Adipocyte (in vitro differentiated cells): ENCODE data around the gene PGGHG.

Experiments
- DNase-seq: peaks from one replicate; pipeline ENCODE4 v3.0.0-alpha.2; 2015; ENCODE audit warnings: low read depth
- H3K27me3 ChIP-seq: replicated peaks from 2 replicates; pipeline ENCODE4 v1.7.0; 2013; ENCODE audit warnings: mild to moderate bottlenecking, low read length, moderate library complexity; ENCODE audit not compliant: control insufficient read depth, insufficient read depth
- H3K36me3 ChIP-seq: 2 replicates; pipeline ENCODE4 v1.7.0; 2013; ENCODE audit warnings: low read length, mild to moderate bottlenecking, moderate library complexity; ENCODE audit not compliant: control insufficient read depth, insufficient read depth, severe bottlenecking
- H3K4me1 ChIP-seq: 2 replicates; pipeline ENCODE4 v1.7.0; 2013; ENCODE audit warnings: mild to moderate bottlenecking, low read length, moderate library complexity; ENCODE audit not compliant: control insufficient read depth, insufficient read depth
- H3K4me3 ChIP-seq: 2 replicates; pipeline ENCODE4 v1.7.0; 2013; ENCODE audit warnings: mild to moderate bottlenecking, low read length, moderate library complexity
- H3K9ac ChIP-seq: 2 replicates; pipeline ENCODE4 v1.7.0; 2013; ENCODE audit warnings: mild to moderate bottlenecking, low read length, moderate library complexity
- H3K9me3 ChIP-seq: 2 replicates; pipeline ENCODE4 v1.7.0; 2013; ENCODE audit warnings: mild to moderate bottlenecking, low read length, moderate library complexity; ENCODE audit not compliant: control insufficient read depth

Gene PGGHG

DNA sequence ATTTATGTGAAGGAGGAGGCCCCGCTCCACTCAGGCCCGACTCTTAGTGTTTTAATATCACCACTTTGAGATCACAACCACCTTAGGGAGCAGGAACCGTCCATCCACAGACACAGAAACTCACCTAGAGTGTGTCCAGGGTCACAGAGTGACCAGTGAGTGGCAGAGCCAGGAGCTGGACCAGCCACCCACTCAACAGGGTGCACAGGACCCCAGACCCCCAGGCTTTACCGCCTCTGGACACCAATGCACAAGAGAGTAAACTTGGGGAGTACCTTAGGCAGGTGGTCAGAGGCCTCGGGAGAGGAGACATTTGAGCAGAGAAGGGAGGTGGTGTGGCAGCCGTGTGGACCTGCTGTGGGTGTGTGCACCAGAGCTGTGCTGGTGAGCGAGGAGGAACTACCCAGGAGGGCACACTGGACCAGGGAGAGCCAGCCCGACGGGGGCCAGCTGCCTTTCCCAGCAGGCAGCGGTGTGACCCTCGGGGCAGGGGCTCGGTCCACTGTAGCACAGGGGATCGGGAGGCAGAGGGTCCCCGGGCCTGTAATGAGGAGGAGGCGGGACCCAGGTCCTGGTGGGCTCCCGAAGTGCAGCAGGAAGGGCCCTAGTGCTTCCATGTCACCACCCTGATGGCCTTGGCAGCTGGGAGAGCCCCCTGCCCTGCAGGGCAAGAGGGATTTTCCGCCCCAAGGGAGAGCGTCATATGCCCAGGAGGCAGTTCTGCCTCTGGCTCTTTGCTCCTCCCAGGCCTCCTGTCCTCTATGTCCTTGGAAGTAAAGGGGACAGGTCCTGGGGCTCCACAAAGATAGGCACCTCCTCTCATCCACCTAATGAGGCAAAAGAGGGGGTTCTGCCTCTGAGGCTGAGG, 18.2 kb upstream of the PGGHG start:
- Histone ChIP-seq H3K9me3 (peaks cover 8% of the 10 kb centered on the region), H3K27me3 (peaks cover 45% of the 10 kb centered on the region), H3K4me1 (peaks cover 8% of the 10 kb centered on the region), H3K4me3 (no peak overlapping the region), H3K36me3 (no peaks in the 10 kb centered on the region), H3K9ac (no peak overlapping the region)
- no peak for DNase-seq

DNA sequence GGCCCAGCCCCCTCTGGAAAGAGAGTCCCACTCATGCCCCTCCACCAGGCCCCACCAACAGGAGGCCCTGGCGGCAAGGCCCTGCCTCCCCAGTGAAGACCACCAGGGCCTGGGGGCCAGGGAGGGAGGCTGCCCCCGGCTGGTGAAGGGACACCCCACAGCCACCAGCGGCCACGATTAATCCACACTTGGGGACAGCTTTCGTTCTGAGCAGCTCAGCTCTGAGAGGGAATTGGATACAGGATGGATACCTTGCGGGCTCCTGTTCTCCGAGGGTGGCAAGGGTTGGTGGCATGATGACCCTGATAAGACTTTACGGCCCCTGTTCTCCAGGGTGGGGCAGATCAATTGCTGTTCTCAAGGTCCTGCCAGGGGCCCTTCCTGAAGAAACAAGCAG, 17.6 kb upstream of the PGGHG start:
- H3K27me3 ChIP-seq: peaks cover 45% of the 10 kb centered on the region
- peaks cover 13% of the 10 kb centered on the region for H3K9me3 ChIP-seq
- DNase-seq: no peak
- H3K4me3 ChIP-seq: no peak overlapping the region
- peaks cover 8% of the 10 kb centered on the region for H3K4me1 ChIP-seq
- no peaks in the 10 kb centered on the region for H3K36me3 ChIP-seq
- H3K9ac ChIP-seq: no peak overlapping the region

DNA sequence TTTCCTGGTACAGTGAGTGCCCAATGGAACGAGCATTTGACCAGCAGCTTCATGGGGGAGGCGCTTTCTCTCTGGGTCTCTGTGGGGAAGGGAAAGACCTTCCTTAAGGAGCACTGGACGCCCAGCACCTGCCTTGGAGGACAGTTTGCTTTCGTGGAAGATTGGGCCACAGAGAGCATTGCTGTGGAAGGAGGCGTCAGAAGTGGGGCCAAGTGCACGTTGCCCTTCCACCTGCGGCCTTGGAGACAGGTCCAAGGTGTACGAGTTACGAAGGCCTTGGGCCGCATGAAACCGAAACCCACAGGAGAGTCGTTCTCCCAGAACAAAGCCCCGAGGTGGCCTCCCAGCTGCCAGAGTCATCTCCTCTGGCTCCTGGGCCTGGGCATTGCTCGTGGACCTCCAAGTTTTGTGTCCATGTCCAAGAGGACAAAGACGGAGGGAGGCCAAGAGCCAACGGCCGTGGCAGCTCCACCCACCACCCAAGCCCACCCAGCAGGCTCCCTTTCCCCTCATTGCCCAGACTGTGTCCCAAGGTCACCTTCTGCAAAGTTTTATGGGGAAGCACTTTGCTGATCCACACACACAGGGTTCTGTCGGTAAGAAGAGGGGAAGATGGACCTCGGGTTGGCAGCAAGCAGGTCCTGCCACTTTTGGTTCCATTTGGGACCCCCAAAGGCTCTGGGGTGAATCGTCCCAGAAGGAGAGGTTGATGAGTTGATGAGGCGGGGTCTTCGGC, 16.6 kb upstream of the PGGHG start:
- Histone ChIP-seq H3K4me1 (peaks cover 8% of the 10 kb centered on the region), H3K36me3 (no peaks in the 10 kb centered on the region), H3K9me3 (peaks cover 16% of the 10 kb centered on the region), H3K27me3 (peaks cover 45% of the 10 kb centered on the region), H3K9ac (no peak overlapping the region), H3K4me3 (no peak overlapping the region)
- DNase-seq: no peak

DNA sequence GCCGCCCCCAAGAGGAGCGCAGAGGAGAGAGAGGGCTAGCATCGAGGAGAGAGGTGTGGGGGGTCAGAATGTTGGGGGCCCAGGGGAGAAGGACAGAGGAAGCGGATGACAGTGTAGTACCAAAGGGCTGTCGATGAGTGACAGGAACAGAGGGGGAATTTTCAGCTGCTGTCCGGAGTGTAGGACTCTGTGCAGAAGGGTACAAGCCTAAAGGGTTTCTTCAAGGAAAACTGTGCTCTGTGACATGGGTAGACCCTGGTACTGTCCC, 16.1 kb upstream of the PGGHG start:
- Histone ChIP-seq H3K27me3 (peaks cover 49% of the 10 kb centered on the region), H3K9ac (no peak overlapping the region), H3K4me1 (peaks cover 8% of the 10 kb centered on the region), H3K9me3 (peaks cover 16% of the 10 kb centered on the region), H3K4me3 (no peak overlapping the region), H3K36me3 (no peaks in the 10 kb centered on the region)
- DNase-seq: no peak

DNA sequence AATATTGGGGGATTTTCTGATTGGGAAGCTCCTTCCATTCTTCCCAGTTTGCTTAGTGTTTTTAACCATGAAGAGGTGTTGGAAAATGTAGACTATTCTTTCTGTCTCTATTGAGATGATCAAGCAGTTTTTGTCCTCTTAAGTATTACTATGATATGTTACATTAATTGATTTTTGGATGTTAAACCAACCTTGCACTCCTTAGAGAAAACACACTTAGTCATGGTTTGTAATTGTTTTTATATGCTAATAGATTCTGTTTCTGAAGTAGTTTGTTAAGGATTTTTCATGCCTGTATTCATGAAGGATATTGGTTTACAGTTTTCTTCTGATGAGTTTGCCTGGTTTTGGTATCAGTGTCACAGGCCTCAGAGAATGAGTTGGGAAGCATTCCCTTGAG, 12.7 kb upstream of the PGGHG start:
- Histone ChIP-seq H3K4me1 (no peaks in the 10 kb centered on the region), H3K4me3 (no peak overlapping the region), H3K36me3 (no peaks in the 10 kb centered on the region), H3K9ac (no peak overlapping the region), H3K9me3 (peaks cover 16% of the 10 kb centered on the region), H3K27me3 (peaks cover 52% of the 10 kb centered on the region)
- no peak for DNase-seq

DNA sequence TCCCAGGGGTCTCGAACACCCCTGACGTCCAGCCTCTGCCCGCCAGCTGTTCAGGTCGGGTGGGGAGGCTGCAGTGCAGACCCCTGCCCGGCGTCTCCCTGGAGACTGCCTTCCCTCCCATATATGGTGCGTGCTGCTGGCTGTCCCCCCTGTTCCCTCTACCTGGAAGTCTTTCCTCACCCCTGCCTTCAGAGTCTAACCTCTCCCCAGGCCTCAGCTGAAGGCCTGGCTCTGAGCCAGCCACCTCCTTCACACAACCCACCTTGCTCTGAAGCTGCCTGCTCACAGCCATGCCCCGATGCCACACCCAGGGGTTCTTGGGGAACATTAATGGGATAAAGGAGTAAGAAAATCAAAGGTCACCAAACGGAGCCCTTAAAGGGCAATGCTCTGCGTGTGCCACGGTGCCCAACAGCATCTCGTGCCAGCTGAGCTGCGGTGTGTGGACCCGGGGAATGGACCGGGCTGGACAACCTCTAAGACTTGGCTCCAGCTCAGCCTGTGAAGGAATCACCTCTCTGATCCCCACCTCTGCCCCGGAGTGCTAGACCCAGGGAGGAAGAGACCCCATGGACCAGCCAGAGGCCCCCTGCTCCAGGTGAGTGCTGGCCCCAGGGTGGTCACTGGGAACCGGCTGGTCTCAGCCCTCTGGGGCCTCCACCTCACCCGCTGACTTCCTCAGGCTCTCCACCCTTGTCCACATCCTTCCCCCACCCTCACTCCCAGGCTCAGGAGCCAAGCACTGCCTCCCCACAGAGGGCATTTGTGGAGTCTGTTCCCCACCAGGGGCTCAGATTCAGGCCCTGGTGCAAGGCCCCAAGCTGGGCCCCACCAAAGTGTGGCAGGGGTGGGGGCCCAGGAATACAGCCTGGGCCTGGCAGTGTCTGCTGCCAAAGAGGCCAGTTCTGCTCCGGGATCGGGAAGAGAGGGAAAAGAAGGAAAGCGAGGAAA, 10.7 kb upstream of the PGGHG start, which contains the start of gene NLRP6:
TSS of gene NLRP6 (plus strand) at position 407 of the 951 bp plus-strand sequence. CDS start at position 570, 163 bp downstream.
- no peak within 1 kb of the TSS for H3K9ac ChIP-seq
- H3K36me3 ChIP-seq: no peaks in the 10 kb centered on the region
- no peaks in the 10 kb centered on the region for H3K4me1 ChIP-seq
- H3K27me3 ChIP-seq: peaks cover 49% of the 10 kb centered on the region
- DNase-seq: no peak
- H3K4me3 ChIP-seq: no peak within 1 kb of the TSS
- H3K9me3 ChIP-seq: peaks cover 16% of the 10 kb centered on the region

DNA sequence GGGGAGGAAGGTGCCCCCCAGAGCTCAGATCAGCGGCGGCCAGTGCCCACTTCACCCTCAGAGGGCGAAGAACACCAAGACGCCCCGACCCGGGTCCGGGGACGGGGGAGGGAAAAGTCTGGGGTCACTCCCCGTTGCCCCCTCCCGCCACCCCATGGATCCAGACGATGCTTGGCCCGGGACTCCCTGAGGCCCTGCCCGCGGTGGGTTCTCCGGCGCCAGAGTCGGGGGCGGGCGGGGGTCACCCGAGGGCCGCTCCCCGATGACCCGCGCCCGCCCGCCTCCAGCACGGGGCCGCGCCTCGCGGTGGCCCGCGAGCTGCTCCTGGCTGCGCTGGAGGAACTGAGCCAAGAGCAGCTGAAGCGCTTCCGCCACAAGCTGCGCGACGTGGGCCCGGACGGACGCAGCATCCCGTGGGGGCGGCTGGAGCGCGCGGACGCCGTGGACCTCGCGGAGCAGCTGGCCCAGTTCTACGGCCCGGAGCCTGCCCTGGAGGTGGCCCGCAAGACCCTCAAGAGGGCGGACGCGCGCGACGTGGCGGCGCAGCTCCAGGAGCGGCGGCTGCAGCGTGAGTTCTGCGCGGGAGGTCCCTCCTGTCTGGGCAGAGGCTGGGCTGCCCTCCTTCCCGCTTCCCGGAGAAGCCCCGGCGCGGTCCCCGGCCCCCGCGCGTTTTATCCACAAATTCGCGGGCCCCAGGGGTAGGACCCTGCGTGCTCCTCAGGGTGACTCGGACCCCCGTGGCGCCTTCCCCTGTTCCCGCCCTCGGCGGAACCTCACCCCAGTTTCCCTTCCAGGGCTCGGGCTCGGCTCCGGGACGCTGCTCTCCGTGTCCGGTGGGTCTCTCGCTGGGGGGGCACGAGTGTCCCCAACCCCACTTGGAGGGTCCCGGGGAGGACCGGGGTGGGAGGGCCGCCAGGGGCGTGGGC, 9.6 kb upstream of the PGGHG start:
- no peak overlapping the region for H3K9ac ChIP-seq
- H3K27me3 ChIP-seq: peaks cover 52% of the 10 kb centered on the region
- no peak overlapping the region for H3K4me3 ChIP-seq
- no peak for DNase-seq
- H3K9me3 ChIP-seq: peaks cover 16% of the 10 kb centered on the region
- no peaks in the 10 kb centered on the region for H3K4me1 ChIP-seq
- H3K36me3 ChIP-seq: no peaks in the 10 kb centered on the region

DNA sequence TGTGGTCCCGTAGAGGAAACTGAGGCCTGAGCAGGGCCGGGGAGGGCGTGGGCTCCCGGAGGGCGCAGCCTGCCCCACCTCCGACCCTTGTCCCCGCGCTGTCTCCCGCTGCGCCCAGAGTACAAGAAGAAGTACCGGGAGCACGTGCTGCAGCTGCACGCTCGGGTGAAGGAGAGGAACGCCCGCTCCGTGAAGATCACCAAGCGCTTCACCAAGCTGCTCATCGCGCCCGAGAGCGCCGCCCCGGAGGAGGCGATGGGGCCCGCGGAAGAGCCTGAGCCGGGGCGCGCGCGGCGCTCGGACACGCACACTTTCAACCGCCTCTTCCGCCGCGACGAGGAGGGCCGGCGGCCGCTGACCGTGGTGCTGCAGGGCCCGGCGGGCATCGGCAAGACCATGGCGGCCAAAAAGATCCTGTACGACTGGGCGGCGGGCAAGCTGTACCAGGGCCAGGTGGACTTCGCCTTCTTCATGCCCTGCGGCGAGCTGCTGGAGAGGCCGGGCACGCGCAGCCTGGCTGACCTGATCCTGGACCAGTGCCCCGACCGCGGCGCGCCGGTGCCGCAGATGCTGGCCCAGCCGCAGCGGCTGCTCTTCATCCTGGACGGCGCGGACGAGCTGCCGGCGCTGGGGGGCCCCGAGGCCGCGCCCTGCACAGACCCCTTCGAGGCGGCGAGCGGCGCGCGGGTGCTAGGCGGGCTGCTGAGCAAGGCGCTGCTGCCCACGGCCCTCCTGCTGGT, 8.8 kb upstream of the PGGHG start:
- Histone ChIP-seq H3K4me1 (no peaks in the 10 kb centered on the region), H3K9me3 (peaks cover 10% of the 10 kb centered on the region), H3K36me3 (no peaks in the 10 kb centered on the region), H3K27me3 (peaks cover 46% of the 10 kb centered on the region), H3K4me3 (no peak overlapping the region), H3K9ac (no peak overlapping the region)
- peak; percentile 51 for DNase-seq

DNA sequence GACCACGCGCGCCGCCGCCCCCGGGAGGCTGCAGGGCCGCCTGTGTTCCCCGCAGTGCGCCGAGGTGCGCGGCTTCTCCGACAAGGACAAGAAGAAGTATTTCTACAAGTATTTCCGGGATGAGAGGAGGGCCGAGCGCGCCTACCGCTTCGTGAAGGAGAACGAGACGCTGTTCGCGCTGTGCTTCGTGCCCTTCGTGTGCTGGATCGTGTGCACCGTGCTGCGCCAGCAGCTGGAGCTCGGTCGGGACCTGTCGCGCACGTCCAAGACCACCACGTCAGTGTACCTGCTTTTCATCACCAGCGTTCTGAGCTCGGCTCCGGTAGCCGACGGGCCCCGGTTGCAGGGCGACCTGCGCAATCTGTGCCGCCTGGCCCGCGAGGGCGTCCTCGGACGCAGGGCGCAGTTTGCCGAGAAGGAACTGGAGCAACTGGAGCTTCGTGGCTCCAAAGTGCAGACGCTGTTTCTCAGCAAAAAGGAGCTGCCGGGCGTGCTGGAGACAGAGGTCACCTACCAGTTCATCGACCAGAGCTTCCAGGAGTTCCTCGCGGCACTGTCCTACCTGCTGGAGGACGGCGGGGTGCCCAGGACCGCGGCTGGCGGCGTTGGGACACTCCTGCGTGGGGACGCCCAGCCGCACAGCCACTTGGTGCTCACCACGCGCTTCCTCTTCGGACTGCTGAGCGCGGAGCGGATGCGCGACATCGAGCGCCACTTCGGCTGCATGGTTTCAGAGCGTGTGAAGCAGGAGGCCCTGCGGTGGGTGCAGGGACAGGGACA, 8.0 kb upstream of the PGGHG start:
- no peak for DNase-seq
- Histone ChIP-seq H3K27me3 (peaks cover 51% of the 10 kb centered on the region), H3K9ac (no peak overlapping the region), H3K4me1 (no peaks in the 10 kb centered on the region), H3K9me3 (peaks cover 6% of the 10 kb centered on the region), H3K36me3 (no peaks in the 10 kb centered on the region), H3K4me3 (no peak overlapping the region)
